RWPE2 (cell line): Measurements from ENCODE around the gene CACNA2D3.

Source experiments
- ATAC-seq: fragments of 200-7000 bp; cut with Tn5 transposase; 3 replicates; pipeline ENCODE4 v1.9.1; 2021; ENCODE audit warnings: low read depth
- DNase-seq: peaks from one replicate; pipeline ENCODE4 v3.0.0-alpha.2; 2020; ENCODE audit warnings: low spot score
- H3K27ac ChIP-seq: fragments of 450-650 bp; 2 replicates; pipeline ENCODE4 v1.5.1; 2017; ENCODE audit warnings: mild to moderate bottlenecking; ENCODE audit not compliant: poor library complexity, severe bottlenecking
- H3K27me3 ChIP-seq: fragments of 250-450 bp; sonication (Bioruptor Pico); 2 replicates; pipeline ENCODE4 v1.5.1; 2021; ENCODE audit warnings: mild to moderate bottlenecking, moderate library complexity; ENCODE audit not compliant: insufficient read depth, poor library complexity, severe bottlenecking
- H3K36me3 ChIP-seq: fragments of 250-450 bp; sonication (Bioruptor Pico); 2 replicates; pipeline ENCODE4 v1.5.1; 2020; ENCODE audit warnings: low read depth, mild to moderate bottlenecking, moderate library complexity
- H3K4me1 ChIP-seq: fragments of 250-450 bp; sonication (Bioruptor Pico); 2 replicates; pipeline ENCODE4 v1.5.1; 2021; ENCODE audit warnings: mild to moderate bottlenecking, moderate library complexity; ENCODE audit not compliant: insufficient read depth, poor library complexity, severe bottlenecking
- H3K4me3 ChIP-seq: fragments of 250-450 bp; sonication (Bioruptor Pico); 2 replicates; pipeline ENCODE4 v1.5.1; 2021; ENCODE audit warnings: mild to moderate bottlenecking, moderate library complexity; ENCODE audit not compliant: severe bottlenecking
- H3K9me3 ChIP-seq: fragments of 250-450 bp; sonication (Bioruptor Pico); 2 replicates; pipeline ENCODE4 v1.5.1; 2021; ENCODE audit warnings: mild to moderate bottlenecking, moderate library complexity; ENCODE audit not compliant: severe bottlenecking
- CTCF ChIP-seq: fragments of 450-650 bp; IDR thresholded peaks from one replicate; pipeline ENCODE4 v1.5.1; 2017; ENCODE audit warnings: mild to moderate bottlenecking, moderate library complexity; ENCODE audit not compliant: poor library complexity, severe bottlenecking

CACNA2D3 gene

GRCh38 chr3:54299169-54299935 lies 177.0 kb downstream of the CACNA2D3 start:
- no peaks in the 10 kb centered on the region for H3K9me3 ChIP-seq
- no peaks in the 10 kb centered on the region for H3K4me1 ChIP-seq
- no peak overlapping the region for H3K4me3 ChIP-seq
- no peak for TF ChIP-seq CTCF
- no peak for DNase-seq
- H3K27ac ChIP-seq = no peak overlapping the region
- no peaks in the 10 kb centered on the region for H3K36me3 ChIP-seq
- no peak for ATAC-seq
- no peaks in the 10 kb centered on the region for H3K27me3 ChIP-seq

- ATAC-seq (no peak), DNase-seq (no peak)
- H3K4me1 ChIP-seq = no peaks in the 10 kb centered on the region
- H3K4me3 ChIP-seq = no peak overlapping the region
- no peaks in the 10 kb centered on the region for H3K36me3 ChIP-seq
- no peaks in the 10 kb centered on the region for H3K9me3 ChIP-seq
- TF ChIP-seq CTCF = no peak
- no peaks in the 10 kb centered on the region for H3K27me3 ChIP-seq
- no peak overlapping the region for H3K27ac ChIP-seq
These were observed 181.4 kb downstream of the CACNA2D3 start for GRCh38 chr3:54303517-54304375.

- no peaks in the 10 kb centered on the region for H3K9me3 ChIP-seq
- no peak for DNase-seq
These were observed 182.5 kb downstream of the CACNA2D3 start for GRCh38 chr3:54304877-54305276.

GRCh38 chr3:54305409-54306099 lies 183.2 kb downstream of the CACNA2D3 start:
- Histone ChIP-seq H3K9me3 (no peaks in the 10 kb centered on the region), H3K27me3 (no peaks in the 10 kb centered on the region), H3K4me1 (no peaks in the 10 kb centered on the region), H3K27ac (no peak overlapping the region), H3K4me3 (no peak overlapping the region), H3K36me3 (no peaks in the 10 kb centered on the region)
- DNase-seq (no peak), ATAC-seq (no peak)
- TF ChIP-seq CTCF = no peak

More at GRCh38 chr3:54304877-54305276, 182.5 kb downstream of the CACNA2D3 start:
- H3K4me3 ChIP-seq = no peak overlapping the region
- H3K27me3 ChIP-seq = no peaks in the 10 kb centered on the region
- no peaks in the 10 kb centered on the region for H3K4me1 ChIP-seq
- H3K36me3 ChIP-seq = no peaks in the 10 kb centered on the region
- TF ChIP-seq CTCF = no peak
- no peak for ATAC-seq
- no peak overlapping the region for H3K27ac ChIP-seq
